HepG2 (cell line): ENCODE data around the gene PDZD7. TPM values are rescaled to one million over a fixed set of nuclear protein-coding genes. Genes with fewer than 3 reads are reported as not detected.

Experiments
- CEBPB ChIP-seq: IDR thresholded peaks from 2 replicates; pipeline ENCODE4 v1.6.1; 2011; ENCODE audit warnings: low read depth, low read length, improper control_type of control experiment, borderline replicate concordance
- FOXO4 ChIP-seq: sonication (generic); formaldehyde crosslinking; conservative IDR thresholded peaks from 2 replicates; pipeline ENCODE4 v1.8.1; 2023; ENCODE audit warnings: missing genetic modification reagents
- HDAC1 ChIP-seq: sonication (generic); formaldehyde crosslinking; IDR thresholded peaks from 2 replicates; pipeline ENCODE4 v1.5.1; 2020; ENCODE audit warnings: mild to moderate bottlenecking, missing genetic modification reagents
- MAZ ChIP-seq, 2 experiments: sonication (generic) in 1 of 2; formaldehyde crosslinking in 1 of 2; IDR thresholded peaks; 2 replicates each; pipeline versions ENCODE4 v1.5.0 to v1.6.1; 2012 to 2020; ENCODE audit warnings: low read depth in 2 of 2, mild to moderate bottlenecking in 2 of 2, borderline replicate concordance in 1 of 2, improper control_type of control experiment in 1 of 2, low read length in 1 of 2, missing genetic modification reagents in 1 of 2, moderate library complexity in 1 of 2
- MXD3 ChIP-seq: IDR thresholded peaks from 2 replicates; pipeline ENCODE4 v1.6.1; 2016; ENCODE audit warnings: mild to moderate bottlenecking, missing biosample characterization, missing genetic modification reagents
- POLR2AphosphoS5 ChIP-seq: IDR thresholded peaks from 2 replicates; pipeline ENCODE4 v1.6.1; 2012; ENCODE audit warnings: low read depth, low read length
- SALL1 ChIP-seq: sonication (generic); formaldehyde crosslinking; IDR thresholded peaks from 2 replicates; pipeline ENCODE4 v1.8.0; 2022; ENCODE audit warnings: mild to moderate bottlenecking, missing genetic modification reagents
- SALL2 ChIP-seq: sonication (generic); formaldehyde crosslinking; IDR thresholded peaks from 2 replicates; pipeline ENCODE4 v1.8.1; 2023; ENCODE audit warnings: mild to moderate bottlenecking, missing genetic modification reagents, inconsistent platforms
- STAG1 ChIP-seq: sonication (generic); formaldehyde crosslinking; IDR thresholded peaks from 2 replicates; pipeline ENCODE4 v1.4.0; 2020; ENCODE audit warnings: missing genetic modification reagents
- TFDP2 ChIP-seq: sonication (generic); formaldehyde crosslinking; IDR thresholded peaks from 2 replicates; pipeline ENCODE4 v1.4.0; 2020; ENCODE audit warnings: missing genetic modification reagents
- THAP11 ChIP-seq: IDR thresholded peaks from 2 replicates; pipeline ENCODE4 v1.6.1; 2016; ENCODE audit warnings: missing biosample characterization, missing genetic modification reagents
- TMF1 ChIP-seq: sonication (generic); formaldehyde crosslinking; IDR thresholded peaks from 2 replicates; pipeline ENCODE4 v1.8.1; 2022; ENCODE audit warnings: low read depth, missing genetic modification reagents
- UBTF ChIP-seq: sonication (generic); formaldehyde crosslinking; IDR thresholded peaks from 2 replicates; pipeline ENCODE4 v1.4.0; 2020; ENCODE audit warnings: mild to moderate bottlenecking, missing genetic modification reagents
- ZFP37 ChIP-seq: sonication (generic); formaldehyde crosslinking; IDR thresholded peaks from 2 replicates; pipeline ENCODE4 v1.4.0; 2020; ENCODE audit warnings: missing genetic modification reagents, borderline replicate concordance
- ZNF224 ChIP-seq: sonication (generic); formaldehyde crosslinking; IDR thresholded peaks from 2 replicates; pipeline ENCODE4 v1.5.0; 2020; ENCODE audit warnings: mild to moderate bottlenecking, missing genetic modification reagents
- ZNF317 ChIP-seq: sonication (generic); formaldehyde crosslinking; IDR thresholded peaks from 2 replicates; pipeline ENCODE4 v1.5.0; 2020; ENCODE audit warnings: mild to moderate bottlenecking, missing genetic modification reagents
- ZNF33B ChIP-seq: sonication (generic); formaldehyde crosslinking; IDR thresholded peaks from 2 replicates; pipeline ENCODE4 v1.5.1; 2020; ENCODE audit warnings: mild to moderate bottlenecking, missing genetic modification reagents
- ZNF552 ChIP-seq: sonication (generic); formaldehyde crosslinking; IDR thresholded peaks from 2 replicates; pipeline ENCODE4 v1.9.0; 2022; ENCODE audit warnings: missing genetic modification reagents, mild to moderate bottlenecking, borderline replicate concordance
- ZNF557 ChIP-seq: sonication (generic); formaldehyde crosslinking; IDR thresholded peaks from 2 replicates; pipeline ENCODE4 v1.4.0; 2020; ENCODE audit warnings: missing genetic modification reagents
- ZNF614 ChIP-seq: IDR thresholded peaks from 2 replicates; pipeline ENCODE4 v1.6.1; 2018; ENCODE audit warnings: missing biosample characterization, missing genetic modification reagents, inconsistent platforms, borderline replicate concordance
- ZNF691 ChIP-seq: sonication (generic); formaldehyde crosslinking; IDR thresholded peaks from 2 replicates; pipeline ENCODE4 v1.4.0; 2020; ENCODE audit warnings: missing genetic modification reagents, low read depth, mild to moderate bottlenecking, borderline replicate concordance
- ZNF7 ChIP-seq: IDR thresholded peaks from 2 replicates; pipeline ENCODE4 v1.6.1; 2016; ENCODE audit warnings: missing biosample characterization, missing genetic modification reagents
- polyA plus RNA-seq, 8 experiments: library from polyadenylated mRNA; depleted of rRNA in 3 of 8; stranded (reverse) in 7 of 8; unstranded in 1 of 8; fragments of >200 nt; fragmentation: Illumina TruSeq in 4 of 8; extraction: Trizol in 4 of 8; gene quantifications; 2 replicates each; pipeline versions ENCODE4 v1.2.1 to v1.2.3, GENCODE V29; 2011 to 2016; ENCODE audit warnings: low read depth in 4 of 8, missing spikeins in 1 of 8, mixed read lengths in 1 of 8; ENCODE audit not compliant: insufficient read depth in 1 of 8
- total RNA-seq, 5 experiments: library from RNA; depleted of rRNA; stranded (reverse); fragments of >200 nt; fragmentation: Illumina TruSeq; extraction: Trizol; gene quantifications; 2 replicates each; pipeline ENCODE4 v1.2.3, GENCODE V29; 2016; ENCODE audit warnings: low read depth in 1 of 5

Gene PDZD7
- total and polyA plus RNA-seq, 2 of the 13 experiments (the other 11 are each of a cell fraction or from before 2014, with no cell fraction given) = 0.58 to 0.73 TPM

GRCh38 chr10:100969187-100970075 lies 61.5 kb downstream of the PDZD7 start, which contains the start of gene SEMA4G (continued):
- peak; percentile 75 for TF ChIP-seq HDAC1 (CRISPR knock-in tag)
- TF ChIP-seq ZNF33B (CRISPR knock-in tag) = no peak
- peak; percentile 78; the same call in 1 of the 2 replicates for TF ChIP-seq ZNF557
- TF ChIP-seq SALL2 (CRISPR knock-in tag) = peak; percentile 82; the same call in 1 of the 2 replicates
- TF ChIP-seq ZNF691 = 0 out of 2 replicates have a peak, but pooled peaks have one; percentile 70
- 0 out of 2 replicates have a peak, but pooled peaks have one; percentile 74 for TF ChIP-seq FOXO4 (CRISPR knock-in tag)
- no peak for TF ChIP-seq ZNF224 (CRISPR knock-in tag)
- TF ChIP-seq MXD3 (CRISPR knock-in tag) = peak; percentile 28; the same call in 1 of the 2 replicates
- TF ChIP-seq MAZ (IDR thresholded peaks at IDR 0.05; ENCODE audit: borderline replicate concordance, low read depth, low read length) = peak; percentile 78; the same call in 1 of the 2 replicates
- TF ChIP-seq MAZ (CRISPR knock-in tag; IDR thresholded peaks at IDR 0.05; ENCODE audit: low read depth) = peak; percentile 86
- TF ChIP-seq ZNF7 (CRISPR knock-in tag) = no peak
- TF ChIP-seq ZNF552 (CRISPR knock-in tag) = 0 out of 2 replicates have a peak, but pooled peaks have one; percentile 49
- TF ChIP-seq STAG1 = peak; percentile 43
- TF ChIP-seq ZFP37 (CRISPR knock-in tag) = 0 out of 2 replicates have a peak, but pooled peaks have one; percentile 22
- peak; percentile 68 for TF ChIP-seq UBTF
- TF ChIP-seq CEBPB = no peak
- TF ChIP-seq TFDP2 = peak; percentile 2; the same call in 1 of the 2 replicates
- TF ChIP-seq ZNF614 = peak; percentile 34; the same call in 1 of the 2 replicates
- 0 out of 2 replicates have a peak, but pooled peaks have one; percentile 20 for TF ChIP-seq ZNF317 (CRISPR knock-in tag)
- TF ChIP-seq POLR2AphosphoS5 = peak; percentile 56; the same call in 1 of the 2 replicates
- TF ChIP-seq SALL1 (CRISPR knock-in tag) = peak; percentile 76
- peak; percentile 65; the same call in 1 of the 2 replicates for TF ChIP-seq TMF1
- TF ChIP-seq THAP11 (CRISPR knock-in tag) = peak; percentile 44; the same call in 1 of the 2 replicates
